GM21447 (cell line): ENCODE results near the gene HS6ST2.

Experiments
- ATAC-seq: cut with Tn5 transposase; IDR thresholded peaks from one replicate; pipeline ENCODE4 v1.9.1; 2021; ENCODE audit not compliant: unreplicated experiment

HS6ST2 gene

DNA sequence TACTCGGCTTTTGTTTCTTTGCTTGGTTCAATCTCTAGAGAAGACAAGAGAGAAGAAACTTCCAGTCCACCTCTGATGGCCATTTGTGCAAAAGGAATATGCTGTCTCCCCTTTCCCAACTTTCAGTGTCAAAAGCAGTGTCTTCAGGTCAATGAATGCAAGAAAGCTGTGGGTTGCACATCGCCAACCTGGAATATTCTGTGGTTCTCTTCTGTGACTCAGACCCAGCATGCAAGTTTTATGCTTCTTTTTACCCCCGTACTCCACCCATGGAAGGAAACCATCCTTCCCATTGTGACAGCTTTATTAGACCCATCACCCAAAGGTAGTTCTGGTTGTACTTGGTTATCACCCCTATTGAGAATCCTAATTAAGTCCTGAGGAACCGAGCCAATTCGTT, 334.0 kb downstream of the HS6ST2 start:
- ATAC-seq = no peak

DNA sequence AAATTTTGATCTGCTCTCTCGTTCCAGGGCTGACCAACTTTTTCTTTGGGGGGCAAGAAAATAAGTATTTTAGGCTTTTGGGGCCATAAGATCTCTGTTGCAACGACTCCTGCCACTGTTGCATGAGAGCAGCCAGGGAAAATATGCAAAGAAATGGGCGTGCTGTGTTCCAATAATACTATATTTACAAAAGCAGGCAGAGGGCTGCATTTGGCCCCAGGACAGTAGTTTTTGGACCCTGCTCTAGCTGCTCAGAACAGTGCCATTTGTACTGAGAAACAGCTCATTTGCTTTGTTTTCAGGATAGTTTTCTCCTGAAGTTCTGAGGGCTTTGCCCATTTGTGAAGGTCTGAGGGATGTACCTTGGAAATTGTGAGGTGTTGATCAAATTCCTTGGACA, 334.5 kb downstream of the HS6ST2 start:
- ATAC-seq = no peak

DNA sequence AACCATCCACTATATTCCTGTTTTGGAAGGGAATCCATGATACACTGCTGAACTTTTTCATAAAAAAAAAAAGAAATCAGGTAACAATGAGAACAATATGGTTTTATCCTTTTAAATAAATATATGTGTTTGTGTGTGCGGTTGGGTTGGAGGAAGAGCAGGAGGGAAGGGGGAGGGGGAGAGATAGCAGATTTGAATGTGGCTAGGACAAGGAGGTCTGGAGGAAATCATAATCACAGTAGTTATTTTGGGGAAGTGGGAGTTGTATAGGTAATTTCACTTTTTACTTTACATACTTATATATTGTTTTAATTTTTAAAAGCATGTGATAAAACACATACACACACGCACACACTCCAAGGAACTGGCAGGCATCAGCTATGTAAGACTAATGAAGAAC, 335.1 kb downstream of the HS6ST2 start:
- no peak for ATAC-seq

DNA sequence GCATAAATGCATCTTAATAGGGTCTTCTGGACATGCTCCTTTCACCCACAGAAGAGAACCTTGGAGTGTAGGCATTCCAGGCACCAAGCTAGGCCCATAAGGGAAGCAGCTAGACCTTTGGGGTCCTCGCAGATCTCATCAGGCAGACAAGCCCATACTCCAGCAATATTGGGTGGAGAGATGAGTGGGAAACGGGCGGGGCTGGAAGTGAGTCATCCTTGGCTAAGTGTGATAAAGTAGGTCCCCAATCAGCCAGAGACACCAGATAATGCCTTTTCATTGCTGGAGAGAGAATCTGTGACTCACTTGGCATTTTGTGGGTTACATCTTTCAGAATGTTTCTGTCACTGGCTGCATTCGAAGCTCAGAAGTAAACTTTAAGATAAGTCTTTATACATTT, 336.3 kb downstream of the HS6ST2 start:
- no peak for ATAC-seq

DNA sequence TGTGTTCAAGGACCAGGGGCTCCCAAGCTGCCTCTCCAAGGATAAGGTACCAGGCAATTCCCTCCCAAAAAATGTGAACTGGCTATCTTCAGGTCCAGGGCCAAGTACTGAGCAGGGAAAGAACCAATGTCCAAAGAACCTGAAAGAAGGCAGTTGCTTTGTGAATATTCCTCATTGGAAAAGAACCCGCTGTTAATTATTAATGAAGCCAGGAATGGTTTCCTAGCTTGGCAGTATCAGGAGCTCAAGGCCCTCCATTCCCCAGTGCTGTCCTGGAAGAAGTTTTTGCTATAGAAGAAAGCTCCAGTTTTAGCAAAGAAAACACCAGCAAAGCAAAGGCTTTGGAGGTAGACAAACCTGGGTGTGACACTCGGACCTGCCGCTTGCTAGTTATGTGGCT, 339.6 kb downstream of the HS6ST2 start:
- no peak for ATAC-seq

DNA sequence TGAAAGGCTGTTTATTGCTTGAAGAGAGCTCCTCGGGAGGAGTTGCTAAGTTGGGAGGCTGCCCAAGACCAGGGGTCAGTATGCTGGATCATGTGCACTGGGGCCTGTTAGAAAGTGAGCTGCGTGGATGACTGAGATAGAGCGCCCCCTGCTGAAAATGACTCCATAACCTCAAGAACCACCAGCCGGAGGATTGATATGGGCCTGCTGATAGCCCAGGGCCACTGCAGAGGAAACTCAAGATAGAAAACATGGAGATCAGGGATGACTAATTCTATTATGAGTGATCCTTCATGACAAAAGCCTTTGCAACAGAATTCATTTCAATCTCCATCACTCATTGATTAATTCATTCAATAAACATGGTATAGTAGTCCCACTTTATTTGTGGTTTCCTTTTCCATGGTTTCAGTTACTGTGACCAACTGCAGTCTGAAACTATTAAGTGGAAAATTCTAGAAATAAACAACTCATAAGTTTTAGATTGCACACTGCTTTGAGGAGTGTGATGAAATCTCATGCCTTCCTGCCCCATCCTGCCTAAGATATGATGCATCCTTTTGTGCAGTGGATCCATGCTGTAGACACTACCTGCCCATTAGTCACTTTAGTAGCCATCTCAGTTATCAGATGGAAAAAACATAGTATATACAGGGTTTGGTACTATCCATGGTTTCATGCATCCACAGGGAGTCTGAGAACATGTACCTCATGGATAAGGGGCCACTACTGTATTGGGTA, 342.9 kb downstream of the HS6ST2 start:
- ATAC-seq = no peak

DNA sequence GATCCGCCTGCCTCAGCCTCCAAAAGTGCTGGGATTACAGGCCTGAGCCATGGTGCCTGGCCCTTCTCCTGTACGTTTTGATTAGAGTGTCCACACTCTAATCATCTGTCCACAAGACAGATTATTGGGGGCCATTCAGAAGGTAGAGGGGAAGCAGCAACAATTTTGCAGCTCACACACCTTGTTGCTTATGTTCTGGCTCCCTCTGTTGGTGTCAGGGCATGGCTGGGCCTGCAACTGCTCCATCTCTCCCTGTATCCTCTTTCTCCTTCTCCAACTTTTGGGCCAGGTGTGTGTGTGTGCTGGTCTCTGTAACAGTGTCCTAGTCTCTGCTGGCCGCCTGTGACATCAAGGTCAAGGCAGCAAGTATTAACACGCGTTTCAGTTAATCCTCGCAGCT, 344.1 kb downstream of the HS6ST2 start:
- ATAC-seq = no peak

DNA sequence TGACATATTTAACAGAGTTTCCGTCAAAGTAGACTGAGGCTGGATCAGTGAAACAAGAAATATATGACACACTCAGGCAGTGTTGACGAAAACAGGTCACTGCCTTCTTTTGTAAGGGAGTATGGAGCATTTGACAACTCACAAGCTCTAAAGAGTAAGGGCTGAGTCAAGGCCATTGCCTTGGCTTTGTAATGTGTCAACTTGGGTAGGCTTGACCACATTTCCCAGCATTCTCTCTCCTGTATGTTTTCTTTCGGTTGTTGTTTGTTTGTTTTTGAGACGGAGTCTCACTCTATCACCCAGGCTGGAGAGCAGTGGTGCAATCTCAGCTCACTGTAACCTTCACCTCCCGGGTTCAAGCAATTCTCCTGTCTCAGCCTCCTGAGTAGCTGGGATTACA, 344.6 kb downstream of the HS6ST2 start:
- no peak for ATAC-seq

DNA sequence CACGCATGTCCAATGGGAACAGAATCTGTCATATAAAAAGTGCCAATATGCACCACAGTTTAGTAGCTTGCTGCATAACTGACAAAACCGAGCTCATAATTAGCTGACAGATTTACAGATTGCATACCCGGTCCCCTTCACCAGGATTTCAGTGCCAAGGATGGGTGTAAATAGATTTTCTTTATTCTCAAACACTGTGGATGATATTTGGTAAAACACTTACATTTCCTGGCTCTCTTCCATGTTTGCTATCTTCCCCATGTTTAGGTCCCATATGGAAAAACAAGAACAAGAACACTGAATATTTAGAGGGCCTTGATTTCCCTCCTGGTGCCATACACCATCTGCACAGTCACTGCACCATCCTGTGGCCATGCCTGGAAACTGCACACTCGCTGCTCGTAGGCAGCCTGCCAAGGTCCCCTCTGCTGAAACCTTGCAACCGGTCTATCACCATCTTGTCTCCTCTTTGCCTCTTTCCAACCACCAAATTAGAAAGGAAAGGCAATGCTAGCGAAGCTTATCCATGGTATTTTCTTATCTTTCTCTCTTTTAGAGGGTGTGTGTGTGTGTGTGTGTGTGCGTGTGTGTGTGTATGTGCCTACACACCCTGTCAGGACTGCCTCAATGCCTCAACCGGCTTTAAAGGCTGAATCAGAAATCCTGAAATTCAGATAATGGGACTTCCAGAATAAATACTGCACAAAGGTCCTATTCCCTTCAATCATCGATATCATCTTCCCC, 345.4 kb downstream of the HS6ST2 start:
- no peak for ATAC-seq

DNA sequence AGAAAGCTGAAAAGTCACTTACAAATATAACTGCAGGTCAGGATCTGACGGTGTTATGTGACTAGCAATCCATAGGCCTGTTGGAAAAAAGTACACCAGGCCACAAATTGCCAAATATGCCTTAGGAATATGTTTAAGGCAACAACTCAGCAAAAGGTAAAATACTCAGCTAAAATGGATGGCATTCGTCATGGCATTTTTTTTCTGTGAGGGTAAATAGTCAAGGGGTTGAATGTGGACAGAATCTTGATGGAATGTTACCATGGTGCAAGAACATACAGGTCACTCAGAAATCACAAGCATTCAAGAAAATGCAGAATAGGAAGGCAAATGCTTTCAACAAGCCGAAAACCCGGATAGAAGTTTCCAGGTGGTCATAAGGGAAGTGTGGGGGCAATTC, 347.9 kb downstream of the HS6ST2 start:
- ATAC-seq = no peak

DNA sequence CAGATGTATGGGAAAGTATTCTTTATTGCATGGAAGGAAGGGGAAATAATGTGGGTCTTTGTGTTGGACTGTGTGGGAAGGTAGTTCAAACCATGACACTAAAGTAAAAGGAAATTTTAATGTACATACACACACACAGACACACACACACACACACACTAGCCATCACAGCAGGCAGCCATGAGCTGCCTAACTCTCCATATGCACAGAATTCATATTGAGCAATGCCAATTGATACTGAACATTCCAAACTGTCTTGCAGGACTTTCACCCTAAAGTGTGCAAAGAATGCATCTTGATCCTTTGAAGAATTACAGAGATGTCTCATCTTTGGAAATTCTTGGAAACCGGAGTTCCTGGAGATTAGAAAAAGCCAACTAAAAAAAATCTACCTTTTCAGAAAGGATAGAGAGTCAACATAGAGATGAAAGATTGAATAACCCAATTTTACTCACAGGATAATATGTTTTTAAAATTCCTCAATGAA, 349.0 kb downstream of the HS6ST2 start:
- no peak for ATAC-seq

DNA sequence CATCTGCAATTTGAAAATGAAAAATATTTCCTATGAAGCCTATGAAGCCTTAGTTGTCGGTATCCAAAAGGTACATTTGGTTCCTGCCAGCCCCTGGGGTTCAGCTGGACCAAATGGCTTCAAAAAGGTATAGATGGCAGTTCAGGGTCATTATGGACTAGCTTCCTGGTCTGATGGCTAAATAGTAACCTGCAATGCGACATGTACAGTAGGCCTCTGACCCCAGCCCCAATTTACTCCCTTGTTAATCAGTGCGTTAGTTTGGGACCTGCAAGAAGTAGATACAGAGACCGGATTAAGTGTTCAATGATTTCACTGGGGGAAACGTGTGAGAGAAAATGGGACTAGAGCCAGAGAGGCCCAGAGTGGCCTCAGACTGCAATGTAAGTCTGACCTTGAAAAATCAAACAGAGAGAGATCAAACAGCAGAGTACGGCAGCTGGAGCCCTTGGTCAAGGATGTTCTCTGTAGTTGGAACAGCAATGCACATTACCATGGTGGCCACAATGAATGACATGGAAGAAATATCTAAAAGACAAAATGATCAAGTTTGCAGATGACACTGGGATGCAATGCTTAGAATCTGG, 354.6 kb downstream of the HS6ST2 start:
- ATAC-seq = no peak

DNA sequence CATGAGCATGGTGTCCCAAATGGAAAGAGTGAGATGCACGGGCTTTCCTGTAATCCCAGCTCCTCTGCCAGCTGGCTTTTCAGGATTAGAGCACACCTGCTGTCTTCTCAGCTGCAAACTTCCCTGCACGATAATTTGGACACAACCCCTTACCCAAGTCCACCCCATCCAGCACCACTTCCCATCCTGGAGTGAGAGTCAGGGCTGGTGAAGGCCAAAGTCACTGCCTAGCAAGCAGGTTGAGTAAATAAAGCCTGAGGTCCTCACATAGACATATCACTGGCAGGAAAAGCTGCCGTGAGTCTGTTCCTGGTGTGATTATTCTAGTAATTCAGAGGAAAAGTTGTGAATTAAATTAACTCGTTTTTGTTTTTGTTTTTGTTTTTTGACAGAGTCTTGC, 355.7 kb downstream of the HS6ST2 start:
- ATAC-seq = no peak

DNA sequence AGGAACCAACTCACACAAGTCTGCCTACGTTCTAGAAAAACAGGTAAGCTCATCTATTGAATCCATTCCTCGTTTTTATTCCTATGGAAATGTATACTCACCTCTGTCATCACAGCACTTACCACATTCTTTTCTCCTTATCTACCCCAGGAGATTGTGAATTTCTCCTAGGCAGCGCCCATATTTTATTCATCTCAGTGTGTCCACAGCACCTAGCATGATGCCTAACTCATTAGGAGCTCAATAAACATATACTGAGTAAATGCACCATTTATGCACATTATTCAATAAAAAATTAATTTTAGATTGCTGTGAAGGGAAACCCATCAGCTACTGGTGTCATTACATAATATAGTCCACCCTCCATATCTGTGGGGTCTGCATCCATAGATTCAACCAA, 363.4 kb downstream of the HS6ST2 start:
- no peak for ATAC-seq

DNA sequence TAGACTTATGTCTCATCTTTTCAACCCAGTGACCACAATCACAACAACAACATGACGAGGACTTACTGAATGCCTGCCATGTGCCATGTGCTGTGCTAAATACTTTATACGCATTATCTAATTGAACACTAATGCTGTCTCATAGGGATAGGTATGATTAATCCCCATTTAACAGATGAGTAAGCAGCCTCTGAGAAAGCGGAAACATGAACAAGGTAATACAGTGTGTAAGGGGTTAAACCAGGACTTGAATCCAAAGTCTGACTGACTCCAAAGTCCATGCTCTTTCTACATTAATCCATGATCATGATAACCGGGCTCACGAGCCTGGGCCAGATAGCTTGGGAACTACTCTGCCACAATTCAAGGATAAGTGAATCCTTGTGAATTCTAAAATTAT, 364.3 kb downstream of the HS6ST2 start:
- no peak for ATAC-seq

DNA sequence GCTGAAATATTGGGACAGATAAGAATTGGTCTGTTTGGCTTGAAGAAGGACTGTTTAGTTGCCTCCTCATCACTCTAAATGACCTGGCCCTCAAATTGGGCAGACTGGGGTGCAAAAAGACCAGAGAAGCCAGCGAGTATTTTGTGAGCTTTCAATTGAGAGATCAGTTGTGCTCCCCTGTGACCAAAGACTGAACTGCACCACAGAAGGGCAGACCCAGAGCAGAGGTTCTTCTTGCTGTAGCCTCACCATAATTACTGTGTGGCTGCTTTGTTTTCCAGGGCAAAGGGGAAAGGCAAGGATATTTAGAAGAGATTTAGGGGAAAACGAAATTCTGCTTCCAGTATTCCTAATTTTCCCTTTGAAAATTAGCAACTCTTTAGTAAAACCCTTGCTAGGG, 365.5 kb downstream of the HS6ST2 start:
- no peak for ATAC-seq

DNA sequence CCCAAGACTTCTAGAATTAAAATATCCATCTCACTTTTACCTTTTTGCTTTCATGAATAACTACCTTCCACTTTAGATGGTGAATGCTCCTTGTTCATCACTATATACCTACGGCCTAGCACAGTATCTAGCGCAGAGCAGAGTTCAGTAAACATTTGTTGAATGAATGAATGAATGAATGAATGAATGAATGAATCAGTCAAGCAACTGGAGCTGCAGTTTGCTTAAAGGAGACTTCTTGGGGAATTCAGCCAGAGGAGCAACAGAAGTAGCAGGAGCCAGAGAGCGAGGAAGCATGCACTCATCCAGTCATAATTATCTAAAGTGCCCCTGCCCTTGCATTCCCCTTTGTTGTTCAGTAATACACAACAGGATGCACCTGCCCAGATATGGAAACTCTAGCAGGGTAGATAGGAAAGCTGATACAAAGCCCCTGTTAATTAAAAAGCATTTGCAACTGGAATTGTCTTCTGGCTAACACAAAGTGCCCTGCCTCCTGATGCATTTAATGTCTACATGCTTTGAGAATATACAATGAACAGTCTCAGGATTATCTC, 366.6 kb downstream of the HS6ST2 start:
- no peak for ATAC-seq

DNA sequence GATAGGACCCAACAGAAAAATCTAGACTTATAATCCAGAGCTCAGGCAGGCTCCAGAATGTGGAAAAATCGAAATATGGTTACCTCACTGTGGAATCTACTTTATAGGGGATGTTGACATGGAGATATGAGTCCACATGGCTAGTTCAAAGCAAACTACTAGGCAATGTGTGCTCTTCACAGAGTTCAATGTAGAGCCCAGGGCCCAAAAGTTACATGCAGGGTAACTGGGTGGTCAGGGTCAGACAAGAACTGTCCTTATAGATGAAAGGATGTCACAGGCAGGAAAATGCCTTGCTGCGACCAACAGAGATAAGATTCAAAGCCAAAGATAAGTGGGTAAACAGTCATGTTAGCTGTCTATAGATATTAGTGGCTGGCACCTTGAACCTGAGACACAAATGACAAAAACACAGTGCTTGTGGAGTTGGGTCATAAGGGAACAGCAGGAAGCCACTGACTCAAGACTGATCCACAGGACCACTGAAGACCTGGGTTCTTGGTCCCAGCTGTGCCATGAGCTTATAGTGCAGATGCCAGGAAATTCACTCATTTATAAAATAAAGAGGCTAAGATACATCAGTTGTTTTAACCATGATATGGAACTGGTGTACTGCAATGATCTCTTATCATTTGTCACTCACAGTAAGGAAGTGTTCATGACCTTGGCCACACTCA, 367.9 kb downstream of the HS6ST2 start:
- no peak for ATAC-seq

DNA sequence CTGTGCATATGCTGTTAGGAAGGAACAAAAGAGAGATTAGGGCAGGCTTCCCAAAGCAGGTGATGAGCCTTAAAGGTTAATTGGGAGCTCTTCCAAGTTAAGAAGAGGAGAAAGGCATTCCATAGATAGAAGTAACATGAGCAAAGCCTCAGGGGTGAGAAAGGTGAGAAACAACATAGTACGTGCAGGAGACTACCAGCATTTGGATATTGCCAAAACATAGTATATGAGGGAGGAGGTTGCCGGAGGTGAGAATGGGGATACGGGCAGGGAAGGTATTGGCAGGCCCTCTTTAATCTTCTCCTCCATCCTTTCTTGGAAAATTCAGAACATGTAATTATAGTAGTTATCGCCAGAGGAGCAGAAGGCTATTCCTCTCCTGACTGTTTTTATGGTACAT, 373.5 kb downstream of the HS6ST2 start:
- ATAC-seq = no peak

DNA sequence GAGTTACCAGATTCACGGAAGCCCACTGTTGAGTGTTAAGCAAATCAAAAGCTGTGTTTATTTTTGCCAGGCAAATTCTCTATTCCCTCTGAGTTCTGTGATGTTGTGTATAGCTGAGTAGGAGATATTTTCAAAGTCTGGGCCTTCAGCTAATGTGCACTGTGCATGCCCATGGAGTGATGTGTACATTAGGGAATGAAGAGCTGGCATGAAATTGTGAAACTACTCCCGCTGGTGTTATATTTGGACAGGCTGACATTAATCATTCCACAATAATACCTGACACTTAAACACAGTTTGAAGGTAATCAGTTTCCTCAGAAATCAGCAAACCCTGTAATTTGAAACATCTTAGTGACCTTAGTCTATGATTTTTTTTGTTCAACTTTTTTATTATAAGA, 381.5 kb downstream of the HS6ST2 start:
- no peak for ATAC-seq
